CD8-positive, alpha-beta memory T cell (primary cell): Measurements from ENCODE around the gene ZIC1. TPM values are rescaled to one million over a fixed set of nuclear protein-coding genes. Genes with fewer than 3 reads are reported as not detected.

Experiments used
- CTCF ChIA-PET: fragments of 350-600 bp; sonication (Branson Sonifier 250); formaldehyde crosslinking; loops from one replicate; lab custom pipeline; 2021; ENCODE audit warnings: antibody characterized with exemption; lab: Charles Lee
- POLR2A ChIA-PET: fragments of 350-600 bp; sonication (Branson Sonifier 250); formaldehyde crosslinking; loops from one replicate; lab custom pipeline; 2021; ENCODE audit warnings: antibody characterized with exemption; lab: Charles Lee
- DNase-seq, 5 donors: peaks; one replicate each; pipeline versions ENCODE4 v3.0.0 to v3.0.0-alpha.2; 2020 to 2022; ENCODE audit warnings: mixed read lengths in 1 of 5
- H3K27ac ChIP-seq: one replicate; pipeline ENCODE4 v1.7.0; 2013; ENCODE audit warnings: low read depth, mild to moderate bottlenecking, low read length, moderate library complexity
- H3K27me3 ChIP-seq: 2 replicates; pipeline ENCODE4 v1.7.0; 2013; ENCODE audit warnings: low read length, mild to moderate bottlenecking; ENCODE audit not compliant: insufficient read depth, poor library complexity, severe bottlenecking
- H3K36me3 ChIP-seq: 2 replicates; pipeline ENCODE4 v1.7.0; 2013; ENCODE audit warnings: mild to moderate bottlenecking, low read length, moderate library complexity; ENCODE audit not compliant: insufficient read depth
- H3K4me1 ChIP-seq: 2 replicates; pipeline ENCODE4 v1.7.0; 2013; ENCODE audit warnings: mild to moderate bottlenecking, low read length, moderate library complexity; ENCODE audit not compliant: insufficient read depth
- H3K4me3 ChIP-seq: 2 replicates; pipeline ENCODE4 v1.7.0; 2013; ENCODE audit warnings: mild to moderate bottlenecking, low read length
- H3K9me3 ChIP-seq: 2 replicates; pipeline ENCODE4 v1.7.0; 2013; ENCODE audit warnings: mild to moderate bottlenecking, low read length
- H3K27ac Mint-ChIP-seq, 8 donors: one replicate each; pipeline ENCODE4 v1.8.0; 2020 to 2021; ENCODE audit warnings: mixed read lengths in 8 of 8, mild to moderate bottlenecking in 6 of 8, inconsistent platforms in 3 of 8, moderate library complexity in 3 of 8
- H3K27me3 Mint-ChIP-seq, 2 donors: one replicate each; pipeline ENCODE4 v1.8.0; 2020 to 2021; ENCODE audit warnings: mixed read lengths in 2 of 2, mild to moderate bottlenecking in 1 of 2, moderate library complexity in 1 of 2
- H3K36me3 Mint-ChIP-seq, 3 donors: one replicate each; pipeline ENCODE4 v1.8.0; 2020 to 2021; ENCODE audit warnings: mixed read lengths in 3 of 3, inconsistent platforms in 1 of 3, mild to moderate bottlenecking in 1 of 3
- H3K4me1 Mint-ChIP-seq, 3 donors: one replicate each; pipeline ENCODE4 v1.8.0; 2020 to 2021; ENCODE audit warnings: mixed read lengths in 3 of 3, inconsistent platforms in 1 of 3, mild to moderate bottlenecking in 1 of 3
- H3K4me3 Mint-ChIP-seq, 7 donors: one replicate each; pipeline ENCODE4 v1.8.0; 2020 to 2021; ENCODE audit warnings: mixed read lengths in 7 of 7, mild to moderate bottlenecking in 6 of 7, moderate library complexity in 4 of 7, inconsistent platforms in 2 of 7
- H3K9me3 Mint-ChIP-seq, 5 donors: one replicate each; pipeline ENCODE4 v1.8.0; 2020 to 2022; ENCODE audit warnings: mixed read lengths in 5 of 5, mild to moderate bottlenecking in 3 of 5, moderate library complexity in 2 of 5, inconsistent platforms in 1 of 5
- polyA plus RNA-seq: library from polyadenylated mRNA; unstranded; fragments of 300-500 nt; fragmentation: Illumina TruSeq; gene quantifications from one replicate; pipeline ENCODE4 v1.2.3, GENCODE V29; 2021
- total RNA-seq, 2 experiments: library from RNA; stranded (reverse); gene quantifications; one replicate each; pipeline ENCODE4 v1.2.3, GENCODE V29; 2021

The ZIC1 gene
- total and polyA plus RNA-seq, 3 experiments from 2014 or later: not detected

GRCh38 chr3:147384210-147385058, 24.7 kb upstream of the ZIC1 start:
- peaks cover 0 to 34% (median 28%) of the 10 kb centered on the region in 5 donors for H3K9me3 Mint-ChIP-seq
- H3K27ac ChIP-seq: no peak overlapping the region
- H3K9me3 ChIP-seq: no peaks in the 10 kb centered on the region
- no peak overlapping the region for H3K4me3 Mint-ChIP-seq
- CTCF ChIA-PET: no interaction called here
- H3K27ac Mint-ChIP-seq: no peak overlapping the region
- no peak for DNase-seq
- H3K4me3 ChIP-seq: no peak overlapping the region
- POLR2A ChIA-PET: no interaction called here
- peaks cover 68 to 91% of the 10 kb centered on the region in 2 donors for H3K27me3 Mint-ChIP-seq
- no peaks in the 10 kb centered on the region for H3K36me3 Mint-ChIP-seq
- H3K4me1 ChIP-seq: no peaks in the 10 kb centered on the region
- no peaks in the 10 kb centered on the region for H3K4me1 Mint-ChIP-seq
- no peaks in the 10 kb centered on the region for H3K36me3 ChIP-seq
- peaks cover 18% of the 10 kb centered on the region for H3K27me3 ChIP-seq

- Histone ChIP-seq H3K27ac (no peak overlapping the region), H3K4me1 (no peaks in the 10 kb centered on the region), H3K9me3 (no peaks in the 10 kb centered on the region), H3K4me3 (no peak overlapping the region), H3K36me3 (no peaks in the 10 kb centered on the region), H3K27me3 (peaks cover 18% of the 10 kb centered on the region)
- ChIA-PET POLR2A (no interaction called here), CTCF (no interaction called here)
- no peaks in the 10 kb centered on the region for H3K36me3 Mint-ChIP-seq
- no peak overlapping the region for H3K4me3 Mint-ChIP-seq
- no peak for DNase-seq
- peaks cover 70 to 92% of the 10 kb centered on the region in 2 donors for H3K27me3 Mint-ChIP-seq
- no peaks in the 10 kb centered on the region for H3K4me1 Mint-ChIP-seq
- H3K9me3 Mint-ChIP-seq: peaks cover 0 to 39% (median 31%) of the 10 kb centered on the region in 5 donors
- H3K27ac Mint-ChIP-seq: no peak overlapping the region
Observed at GRCh38 chr3:147385059-147386012, 23.8 kb upstream of the ZIC1 start.

- Histone ChIP-seq H3K27me3 (peaks cover 12% of the 10 kb centered on the region), H3K36me3 (no peaks in the 10 kb centered on the region), H3K27ac (no peak overlapping the region), H3K4me3 (no peak overlapping the region), H3K9me3 (no peaks in the 10 kb centered on the region), H3K4me1 (no peaks in the 10 kb centered on the region)
- CTCF ChIA-PET: no interaction called here
- Mint-ChIP-seq H3K27ac (no peak overlapping the region), H3K4me3 (no peak overlapping the region), H3K36me3 (no peaks in the 10 kb centered on the region), H3K9me3 (peaks cover 0 to 37% (median 29%) of the 10 kb centered on the region in 5 donors), H3K4me1 (no peaks in the 10 kb centered on the region), H3K27me3 (peaks cover 72 to 89% of the 10 kb centered on the region in 2 donors)
- DNase-seq: no peak
- POLR2A ChIA-PET: no interaction called here
Observed at GRCh38 chr3:147387291-147387884, 21.8 kb upstream of the ZIC1 start.

- H3K36me3 Mint-ChIP-seq: no peaks in the 10 kb centered on the region
- Histone ChIP-seq H3K4me3 (no peak overlapping the region), H3K27me3 (peaks cover 12% of the 10 kb centered on the region), H3K27ac (no peak overlapping the region), H3K4me1 (no peaks in the 10 kb centered on the region), H3K9me3 (no peaks in the 10 kb centered on the region), H3K36me3 (no peaks in the 10 kb centered on the region)
- DNase-seq: no peak
- H3K27me3 Mint-ChIP-seq: peaks cover 76 to 90% of the 10 kb centered on the region in 2 donors
- no peak overlapping the region for H3K27ac Mint-ChIP-seq
- POLR2A ChIA-PET: no interaction called here
- CTCF ChIA-PET: no interaction called here
- H3K9me3 Mint-ChIP-seq: peaks cover 0 to 37% (median 29%) of the 10 kb centered on the region in 5 donors
- no peaks in the 10 kb centered on the region for H3K4me1 Mint-ChIP-seq
- H3K4me3 Mint-ChIP-seq: no peak overlapping the region
Observed at GRCh38 chr3:147387885-147388699, 21.1 kb upstream of the ZIC1 start.

GRCh38 chr3:147388700-147389580, 20.2 kb upstream of the ZIC1 start:
- no peaks in the 10 kb centered on the region for H3K36me3 ChIP-seq
- no peak overlapping the region for H3K4me3 Mint-ChIP-seq
- ChIA-PET POLR2A (no interaction called here), CTCF (no interaction called here)
- H3K27me3 ChIP-seq: peaks cover 12% of the 10 kb centered on the region
- no peaks in the 10 kb centered on the region for H3K9me3 ChIP-seq
- H3K36me3 Mint-ChIP-seq: no peaks in the 10 kb centered on the region
- no peak overlapping the region for H3K27ac ChIP-seq
- no peaks in the 10 kb centered on the region for H3K4me1 ChIP-seq
- no peak overlapping the region for H3K27ac Mint-ChIP-seq
- no peaks in the 10 kb centered on the region for H3K4me1 Mint-ChIP-seq
- H3K27me3 Mint-ChIP-seq: peaks cover 74 to 86% of the 10 kb centered on the region in 2 donors
- H3K9me3 Mint-ChIP-seq: peaks cover 0 to 36% (median 29%) of the 10 kb centered on the region in 5 donors
- H3K4me3 ChIP-seq: no peak overlapping the region
- no peak for DNase-seq

DNA sequence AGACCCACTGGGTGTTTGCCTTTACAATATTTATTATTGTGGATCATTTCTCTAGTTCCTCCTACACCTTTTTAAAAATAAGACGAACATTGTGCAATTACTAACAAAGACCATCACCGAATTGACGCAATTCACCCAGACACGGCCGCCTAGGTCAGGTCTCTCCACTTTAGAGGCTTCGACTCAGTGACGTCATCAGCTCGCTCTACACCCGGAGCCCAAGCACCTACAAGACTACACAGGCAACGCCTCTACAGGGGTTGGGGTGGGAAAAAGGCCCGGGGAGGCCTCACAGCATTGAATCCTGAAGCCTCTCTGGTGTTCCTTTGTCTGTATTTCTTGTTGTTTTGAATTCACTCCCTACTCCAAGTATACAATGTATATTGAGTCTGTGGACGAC, 19.4 kb upstream of the ZIC1 start:
- Histone ChIP-seq H3K4me1 (no peaks in the 10 kb centered on the region), H3K4me3 (no peak overlapping the region), H3K27ac (no peak overlapping the region), H3K9me3 (no peaks in the 10 kb centered on the region), H3K27me3 (peaks cover 15% of the 10 kb centered on the region), H3K36me3 (no peaks in the 10 kb centered on the region)
- Mint-ChIP-seq H3K27ac (no peak overlapping the region), H3K4me3 (no peak overlapping the region), H3K36me3 (no peaks in the 10 kb centered on the region), H3K27me3 (peaks cover 74 to 87% of the 10 kb centered on the region in 2 donors), H3K9me3 (peaks cover 0 to 43% (median 31%) of the 10 kb centered on the region in 5 donors), H3K4me1 (no peaks in the 10 kb centered on the region)
- POLR2A ChIA-PET: no interaction called here
- no peak for DNase-seq
- CTCF ChIA-PET: no interaction called here
